NOMO-1 (cell line): ENCODE data around the gene NID1.
A peak's percentile ranks its signal among the peaks of the same experiment; 100 is the strongest.
"Not testable (repeated sequence)": the region's sequence is repeated elsewhere in the genome, so short reads cannot be mapped to it uniquely, and the experiment has no call there.

ENCODE experiments used
- DNase-seq, 2 experiments: peaks; one replicate each; lab custom pipeline; 2025; ENCODE audit not compliant: unreplicated experiment in 2 of 2; lab: John Stamatoyannopoulos, UW

Gene NID1

GRCh38 chr1:235971571-235972310 is 93.1 kb downstream of the NID1 start:
- DNase-seq, result peak; percentile 95 to 99

- peak in 1 of 2 experiments; percentile 53 for DNase-seq
These were observed 93.9 kb downstream of the NID1 start for GRCh38 chr1:235971020-235971419.

GRCh38 chr1:235968831-235969230 is 96.1 kb downstream of the NID1 start:
- no peak for DNase-seq

GRCh38 chr1:235966134-235966533 is 98.8 kb downstream of the NID1 start:
- not testable (repeated sequence) for DNase-seq

GRCh38 chr1:235960809-235961208 is 104.1 kb downstream of the NID1 start:
- no peak for DNase-seq

GRCh38 chr1:235958021-235958420 is 106.9 kb downstream of the NID1 start:
- no peak for DNase-seq

- no peak for DNase-seq
These were observed 109.1 kb downstream of the NID1 start for GRCh38 chr1:235955777-235956176.

- DNase-seq, result peak; percentile 93 to 97
These were observed 110.3 kb downstream of the NID1 start for GRCh38 chr1:235954306-235955283.

GRCh38 chr1:235953801-235954200 is 111.1 kb downstream of the NID1 start:
- DNase-seq, result no peak

- peak; percentile 32 to 40 for DNase-seq
These were observed 111.8 kb downstream of the NID1 start for GRCh38 chr1:235952950-235953615.

GRCh38 chr1:235951661-235952060 is 113.2 kb downstream of the NID1 start:
- no peak for DNase-seq

- no peak for DNase-seq
These were observed 114.6 kb downstream of the NID1 start for GRCh38 chr1:235950318-235950717.

- no peak for DNase-seq
These were observed 116.0 kb downstream of the NID1 start for GRCh38 chr1:235948774-235949427.

- DNase-seq, result no peak
These were observed 116.9 kb downstream of the NID1 start for GRCh38 chr1:235947989-235948388.

- DNase-seq, result peak; percentile 90 to 97
These were observed 118.3 kb downstream of the NID1 start for GRCh38 chr1:235946571-235946981.

- DNase-seq, result peak; percentile 93 to 97
These were observed 118.9 kb downstream of the NID1 start for GRCh38 chr1:235945775-235946570.

- DNase-seq, result no peak
These were observed 121.2 kb downstream of the NID1 start for GRCh38 chr1:235943581-235944114.

- no peak for DNase-seq
These were observed 121.8 kb downstream of the NID1 start for GRCh38 chr1:235942979-235943575.

GRCh38 chr1:235942625-235942934 is 122.3 kb downstream of the NID1 start:
- no peak for DNase-seq
